ENCODE data around the gene MPRIP.

GRCh38 chr17:17111401-17112393, 69.4 kb downstream of the MPRIP start:
- TF ChIP-seq, protein P1, sequence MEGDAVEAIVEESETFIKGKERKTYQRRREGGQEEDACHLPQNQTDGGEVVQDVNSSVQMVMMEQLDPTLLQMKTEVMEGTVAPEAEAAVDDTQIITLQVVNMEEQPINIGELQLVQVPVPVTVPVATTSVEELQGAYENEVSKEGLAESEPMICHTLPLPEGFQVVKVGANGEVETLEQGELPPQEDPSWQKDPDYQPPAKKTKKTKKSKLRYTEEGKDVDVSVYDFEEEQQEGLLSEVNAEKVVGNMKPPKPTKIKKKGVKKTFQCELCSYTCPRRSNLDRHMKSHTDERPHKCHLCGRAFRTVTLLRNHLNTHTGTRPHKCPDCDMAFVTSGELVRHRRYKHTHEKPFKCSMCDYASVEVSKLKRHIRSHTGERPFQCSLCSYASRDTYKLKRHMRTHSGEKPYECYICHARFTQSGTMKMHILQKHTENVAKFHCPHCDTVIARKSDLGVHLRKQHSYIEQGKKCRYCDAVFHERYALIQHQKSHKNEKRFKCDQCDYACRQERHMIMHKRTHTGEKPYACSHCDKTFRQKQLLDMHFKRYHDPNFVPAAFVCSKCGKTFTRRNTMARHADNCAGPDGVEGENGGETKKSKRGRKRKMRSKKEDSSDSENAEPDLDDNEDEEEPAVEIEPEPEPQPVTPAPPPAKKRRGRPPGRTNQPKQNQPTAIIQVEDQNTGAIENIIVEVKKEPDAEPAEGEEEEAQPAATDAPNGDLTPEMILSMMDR (IDR thresholded peaks at IDR 0.05): no peak
- TF ChIP-seq POLR2A (IDR thresholded peaks at IDR 0.05): no peak
